Gastrocnemius medialis (tissue), 4 donors: Measurements from ENCODE around the gene SEMA3A.

Experiments used
- CTCF ChIP-seq, 5 experiments: fragments of 450-650 bp in 3 of 5; fragments of 200-600 bp in 2 of 5; sonication (generic) in 2 of 5; IDR thresholded peaks in 4 of 5; conservative IDR thresholded peaks in 1 of 5; 1 replicate in 4 of 5; 2 replicates in 1 of 5; pipeline ENCODE4 v1.5.1; 2016 to 2019; ENCODE audit warnings: antibody characterized with exemption in 5 of 5, mild to moderate bottlenecking in 3 of 5, moderate library complexity in 3 of 5
- POLR2A ChIP-seq, 2 donors: fragments of 450-650 bp; IDR thresholded peaks; one replicate each; pipeline ENCODE4 v1.6.1; 2017; ENCODE audit warnings: antibody characterized with exemption in 2 of 2, mild to moderate bottlenecking in 2 of 2, moderate library complexity in 2 of 2

GRCh38 chr7:84091318-84091717 lies 103.3 kb downstream of the SEMA3A start:
- TF ChIP-seq CTCF (IDR thresholded peaks at IDR 0.05 in 4 of 5, conservative IDR thresholded peaks at IDR 0.05 in 1 of 5) = no peak
- TF ChIP-seq POLR2A (IDR thresholded peaks at IDR 0.05) = no peak
